Measurements from ENCODE around the gene PPP2R2C. TPM values are rescaled to one million over a fixed set of nuclear protein-coding genes. Genes with fewer than 3 reads are reported as not detected.

Gene PPP2R2C
- total RNA-seq, 1 experiment from 2014 or later, result not detected

DNA sequence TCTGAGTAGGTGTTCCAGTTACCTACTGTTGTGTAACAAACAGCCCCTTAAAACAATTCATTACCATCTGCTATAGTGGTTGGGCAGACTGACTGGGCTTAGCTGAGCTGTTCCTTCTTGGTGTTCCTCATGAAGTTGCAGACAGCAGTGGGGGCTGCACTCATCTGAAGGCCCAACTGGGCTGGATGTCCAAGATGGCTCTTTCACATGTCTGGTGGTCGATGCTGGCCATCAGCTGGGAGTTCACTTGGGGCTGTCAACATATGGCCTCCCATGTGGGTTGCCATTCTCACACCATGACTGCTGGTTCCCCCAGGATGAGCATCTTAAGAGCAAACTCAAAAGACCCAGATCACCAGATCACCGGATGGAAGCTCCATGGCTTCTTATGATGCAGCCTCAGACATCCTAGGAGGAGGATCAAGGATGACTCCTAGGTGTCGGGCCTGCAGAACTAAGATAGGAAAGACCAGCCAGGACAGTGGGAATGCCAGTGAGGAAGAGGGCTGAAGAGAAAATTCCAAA, 34.3 kb upstream of the PPP2R2C start:
- Histone ChIP-seq H3K9me3 (ENCODE audit: low read depth, low read length, poor library complexity, severe bottlenecking) (peaks cover 12% of the 10 kb centered on the region), H3K27ac (ENCODE audit: low read depth, low read length, poor library complexity, severe bottlenecking) (no peak overlapping the region), H3K4me3 (ENCODE audit: low read depth, low read length, poor library complexity, severe bottlenecking) (no peak overlapping the region), H3K4me1 (ENCODE audit: insufficient read depth, low read length, poor library complexity, severe bottlenecking) (no peaks in the 10 kb centered on the region), H3K27me3 (replicated peaks; ENCODE audit: insufficient read depth, low read depth, low read length, poor library complexity) (peaks cover 13% of the 10 kb centered on the region), H3K36me3 (ENCODE audit: insufficient read depth, low read length, poor library complexity, severe bottlenecking) (no peaks in the 10 kb centered on the region)
- no TSS peak for BruUV-seq (replicated peaks)
- CTCF ChIA-PET, result no interaction called here
- intact Hi-C loops (cut with micrococcal nuclease; ENCODE audit: unreplicated experiment), result no loop called here
- POLR2A ChIA-PET (ENCODE audit: low non-redundant PET), result no interaction called here
- no peak for DNase-seq (ENCODE audit: low spot score)
- TF ChIP-seq EZH2 (IDR thresholded peaks at IDR 0.05; ENCODE audit: borderline replicate concordance, low read depth, low read length, poor library complexity, severe bottlenecking), result no peak
- TF ChIP-seq, protein P1, sequence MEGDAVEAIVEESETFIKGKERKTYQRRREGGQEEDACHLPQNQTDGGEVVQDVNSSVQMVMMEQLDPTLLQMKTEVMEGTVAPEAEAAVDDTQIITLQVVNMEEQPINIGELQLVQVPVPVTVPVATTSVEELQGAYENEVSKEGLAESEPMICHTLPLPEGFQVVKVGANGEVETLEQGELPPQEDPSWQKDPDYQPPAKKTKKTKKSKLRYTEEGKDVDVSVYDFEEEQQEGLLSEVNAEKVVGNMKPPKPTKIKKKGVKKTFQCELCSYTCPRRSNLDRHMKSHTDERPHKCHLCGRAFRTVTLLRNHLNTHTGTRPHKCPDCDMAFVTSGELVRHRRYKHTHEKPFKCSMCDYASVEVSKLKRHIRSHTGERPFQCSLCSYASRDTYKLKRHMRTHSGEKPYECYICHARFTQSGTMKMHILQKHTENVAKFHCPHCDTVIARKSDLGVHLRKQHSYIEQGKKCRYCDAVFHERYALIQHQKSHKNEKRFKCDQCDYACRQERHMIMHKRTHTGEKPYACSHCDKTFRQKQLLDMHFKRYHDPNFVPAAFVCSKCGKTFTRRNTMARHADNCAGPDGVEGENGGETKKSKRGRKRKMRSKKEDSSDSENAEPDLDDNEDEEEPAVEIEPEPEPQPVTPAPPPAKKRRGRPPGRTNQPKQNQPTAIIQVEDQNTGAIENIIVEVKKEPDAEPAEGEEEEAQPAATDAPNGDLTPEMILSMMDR (conservative IDR thresholded peaks at IDR 0.05; ENCODE audit: low read depth, low read length), result no peak

DNA sequence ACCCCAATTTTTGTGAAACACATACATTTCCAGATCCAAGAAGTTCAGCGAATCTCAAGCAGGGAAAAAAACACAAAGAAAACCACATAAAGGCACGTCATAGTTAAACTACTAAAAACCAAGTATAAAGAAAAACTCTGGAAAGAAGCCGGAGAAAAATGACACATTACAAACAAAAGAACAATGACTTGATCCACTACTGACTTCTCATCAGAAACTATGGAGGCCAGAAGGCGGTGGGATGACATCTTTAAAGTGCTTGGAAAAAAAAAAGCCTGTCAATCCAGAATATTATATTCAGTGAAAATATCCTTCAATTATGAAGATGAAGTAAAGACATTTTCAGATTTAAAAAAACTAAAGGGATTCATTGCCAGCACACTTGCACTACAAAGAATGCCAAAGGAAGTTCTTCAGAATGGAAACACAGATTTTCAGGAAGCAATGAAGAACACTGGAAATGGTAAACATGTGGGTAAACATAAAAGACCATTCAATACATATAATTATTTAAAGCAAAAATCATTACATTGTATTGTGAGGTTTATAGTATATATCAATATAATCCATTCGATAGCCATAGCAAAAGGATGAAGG, 32.6 kb upstream of the PPP2R2C start:
- Histone ChIP-seq H3K4me1 (ENCODE audit: insufficient read depth, low read length, poor library complexity, severe bottlenecking) (no peaks in the 10 kb centered on the region), H3K9me3 (ENCODE audit: low read depth, low read length, poor library complexity, severe bottlenecking) (peaks cover 12% of the 10 kb centered on the region), H3K27me3 (replicated peaks; ENCODE audit: insufficient read depth, low read depth, low read length, poor library complexity) (peaks cover 22% of the 10 kb centered on the region), H3K4me3 (ENCODE audit: low read depth, low read length, poor library complexity, severe bottlenecking) (no peak overlapping the region), H3K36me3 (ENCODE audit: insufficient read depth, low read length, poor library complexity, severe bottlenecking) (no peaks in the 10 kb centered on the region), H3K27ac (ENCODE audit: low read depth, low read length, poor library complexity, severe bottlenecking) (no peak overlapping the region)
- intact Hi-C loops (cut with micrococcal nuclease; ENCODE audit: unreplicated experiment), result no loop called here
- ChIA-PET CTCF (no interaction called here), POLR2A (ENCODE audit: low non-redundant PET) (no interaction called here)
- BruUV-seq (replicated peaks), result no TSS peak
- no peak for TF ChIP-seq EZH2 (IDR thresholded peaks at IDR 0.05; ENCODE audit: borderline replicate concordance, low read depth, low read length, poor library complexity, severe bottlenecking)
- TF ChIP-seq, protein P1 (conservative IDR thresholded peaks at IDR 0.05; ENCODE audit: low read depth, low read length), result no peak
- DNase-seq (ENCODE audit: low spot score), result no peak

DNA sequence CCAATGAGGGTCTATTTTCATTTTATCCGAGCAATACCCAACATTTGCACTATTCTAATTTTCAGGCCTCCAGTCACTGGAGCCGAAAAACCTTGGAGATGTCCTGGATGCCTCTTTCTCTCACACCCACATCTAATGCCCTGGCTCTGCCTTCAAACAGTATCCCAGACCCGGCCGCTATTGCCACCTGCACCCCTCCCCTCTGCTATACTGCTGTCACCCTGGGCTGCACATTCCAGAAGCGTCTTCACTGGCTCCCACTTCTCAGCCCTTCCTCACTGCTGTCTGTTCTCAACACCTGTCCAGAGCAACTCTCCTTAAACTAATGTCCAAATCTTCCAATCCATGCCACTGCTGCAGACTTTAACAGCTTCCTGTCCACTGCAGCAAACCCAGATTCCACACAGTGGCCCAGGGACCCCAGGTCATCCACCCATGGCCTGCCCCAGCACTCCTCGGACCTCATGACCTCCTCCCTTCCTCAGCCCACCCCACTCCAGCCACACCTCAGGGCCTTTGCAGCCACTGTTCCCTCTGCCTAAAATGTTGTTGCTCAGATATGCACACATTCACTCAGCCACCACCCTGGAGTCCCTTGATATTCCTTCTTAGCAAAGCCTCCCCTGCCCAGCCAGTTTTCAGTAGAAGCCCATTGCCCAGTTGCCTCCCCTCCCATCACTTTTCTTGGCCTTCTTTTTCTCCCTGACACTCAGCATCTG, 30.5 kb upstream of the PPP2R2C start:
- TF ChIP-seq, protein P1 (conservative IDR thresholded peaks at IDR 0.05; ENCODE audit: low read depth, low read length), result no peak
- no peak for TF ChIP-seq EZH2 (IDR thresholded peaks at IDR 0.05; ENCODE audit: borderline replicate concordance, low read depth, low read length, poor library complexity, severe bottlenecking)
- H3K36me3 ChIP-seq (ENCODE audit: insufficient read depth, low read length, poor library complexity, severe bottlenecking), result no peaks in the 10 kb centered on the region
- intact Hi-C loops (cut with micrococcal nuclease; ENCODE audit: unreplicated experiment), result no loop called here
- H3K9me3 ChIP-seq (ENCODE audit: low read depth, low read length, poor library complexity, severe bottlenecking), result peaks cover 12% of the 10 kb centered on the region
- BruUV-seq (replicated peaks), result no TSS peak
- no peak overlapping the region for H3K4me3 ChIP-seq (ENCODE audit: low read depth, low read length, poor library complexity, severe bottlenecking)
- no peaks in the 10 kb centered on the region for H3K4me1 ChIP-seq (ENCODE audit: insufficient read depth, low read length, poor library complexity, severe bottlenecking)
- DNase-seq (ENCODE audit: low spot score), result no peak
- ChIA-PET CTCF (no interaction called here), POLR2A (ENCODE audit: low non-redundant PET) (no interaction called here)
- peaks cover 39% of the 10 kb centered on the region for H3K27me3 ChIP-seq (replicated peaks; ENCODE audit: insufficient read depth, low read depth, low read length, poor library complexity)
- no peak overlapping the region for H3K27ac ChIP-seq (ENCODE audit: low read depth, low read length, poor library complexity, severe bottlenecking)
